HG02885 (cell line): ENCODE measurements around the gene HIVEP1.
"Not testable (repeated sequence)": the region's sequence is repeated elsewhere in the genome, so short reads cannot be mapped to it uniquely, and the experiment has no call there.

Source experiments
- ATAC-seq: cut with Tn5 transposase; IDR thresholded peaks from one replicate; pipeline ENCODE4 v1.9.1; 2021; ENCODE audit warnings: mild to moderate bottlenecking; ENCODE audit not compliant: unreplicated experiment, poor library complexity

HIVEP1 gene

GRCh38 chr6:12147557-12148316, 135.6 kb downstream of the HIVEP1 start:
- ATAC-seq: no peak

DNA sequence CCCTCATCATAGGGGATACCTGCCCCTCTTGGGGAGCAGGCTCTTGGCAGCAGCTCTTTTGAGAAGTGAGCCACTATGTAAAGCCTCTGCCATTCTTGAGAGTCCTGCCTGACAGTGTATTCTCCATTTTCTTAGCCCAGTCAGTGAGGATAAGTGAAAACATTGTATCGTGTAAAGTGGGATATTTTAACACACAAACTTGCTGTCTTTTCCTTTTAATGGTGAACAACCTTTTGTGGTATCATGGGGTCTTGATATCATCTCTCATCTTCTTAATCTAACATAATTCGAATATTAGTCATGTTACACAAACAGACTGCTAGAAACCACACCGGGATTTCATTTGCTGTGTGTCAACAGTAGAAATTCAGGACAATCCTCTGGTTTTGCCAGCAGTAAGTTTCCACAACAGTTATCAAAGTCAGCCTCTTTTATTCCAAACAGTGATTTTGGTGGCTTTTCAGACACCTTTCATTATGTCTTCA, 136.2 kb downstream of the HIVEP1 start:
- ATAC-seq: no peak

DNA sequence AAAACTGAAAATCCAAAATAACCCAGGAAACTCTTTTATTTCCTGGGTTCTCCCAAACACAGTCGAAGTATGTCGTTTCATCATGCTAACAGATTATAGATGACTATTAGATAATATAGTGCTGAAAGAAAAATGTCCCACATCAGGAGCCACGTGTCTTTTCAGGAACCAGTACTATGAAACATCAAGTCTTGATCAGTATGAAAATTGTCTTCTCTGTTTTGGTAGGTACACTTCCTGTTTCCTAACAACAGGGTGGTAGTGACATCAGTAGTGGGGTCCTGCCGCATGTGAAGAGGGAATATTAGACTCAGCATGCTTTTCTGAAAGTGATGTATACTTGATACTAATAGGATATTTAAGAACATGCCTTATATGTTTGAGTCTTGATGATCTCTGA, 136.7 kb downstream of the HIVEP1 start:
- no peak for ATAC-seq

- no peak for ATAC-seq
Measured at GRCh38 chr6:12149944-12150510, 137.9 kb downstream of the HIVEP1 start.

DNA sequence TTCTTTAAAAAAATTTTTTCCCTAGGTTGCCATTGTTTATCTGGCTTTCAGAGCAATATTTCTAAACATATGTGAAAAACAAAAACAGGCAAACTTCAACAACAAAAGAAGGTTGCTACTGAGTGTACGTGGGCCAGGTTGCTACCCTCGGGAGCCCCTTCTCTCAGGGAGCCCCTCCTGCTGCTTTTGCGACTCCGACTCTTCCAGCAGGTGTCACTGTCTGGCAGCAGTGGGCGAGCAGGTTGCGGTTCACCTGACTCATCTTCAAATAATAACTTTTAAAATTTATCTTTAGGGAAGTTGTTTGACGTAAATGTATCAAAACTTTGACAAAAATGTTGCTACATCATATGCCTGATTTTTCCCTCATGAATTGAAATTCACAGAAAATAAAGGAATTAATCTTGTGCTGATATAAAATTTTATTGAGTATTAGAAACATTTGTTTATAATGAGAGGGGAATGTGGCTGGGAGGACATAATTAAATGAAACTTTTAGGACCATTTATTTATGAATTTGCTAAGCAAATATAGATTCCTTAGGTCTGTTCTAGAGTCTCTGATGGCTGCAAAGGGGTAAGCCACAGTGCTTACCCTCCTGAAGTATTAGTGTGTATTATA, 138.8 kb downstream of the HIVEP1 start:
- ATAC-seq: no peak

GRCh38 chr6:12151433-12151820, 139.3 kb downstream of the HIVEP1 start:
- ATAC-seq: no peak

GRCh38 chr6:12152023-12152970, 140.2 kb downstream of the HIVEP1 start:
- no peak for ATAC-seq

GRCh38 chr6:12155769-12156168, 143.7 kb downstream of the HIVEP1 start:
- ATAC-seq: not testable (repeated sequence)

- ATAC-seq: no peak
Measured at GRCh38 chr6:12158686-12159415, 146.7 kb downstream of the HIVEP1 start.

DNA sequence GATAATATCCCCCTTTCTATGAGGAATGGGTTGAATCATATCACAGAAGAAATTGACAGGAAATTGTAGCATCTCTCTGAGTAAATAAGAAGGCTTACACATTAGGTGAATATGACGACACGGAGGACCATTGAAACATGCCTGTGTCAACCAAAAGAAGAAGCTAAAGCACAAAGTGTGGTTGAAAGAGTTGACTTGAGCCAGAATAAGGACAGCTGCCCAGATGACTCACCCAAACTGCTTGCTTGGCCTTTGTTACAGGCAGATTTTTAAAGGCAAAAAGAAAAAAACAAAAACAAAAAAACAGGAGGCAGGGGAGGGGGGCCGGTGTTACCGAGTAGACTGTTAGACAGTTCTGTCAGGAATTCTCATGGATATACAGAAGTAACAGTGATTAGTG, 148.2 kb downstream of the HIVEP1 start:
- ATAC-seq: no peak

DNA sequence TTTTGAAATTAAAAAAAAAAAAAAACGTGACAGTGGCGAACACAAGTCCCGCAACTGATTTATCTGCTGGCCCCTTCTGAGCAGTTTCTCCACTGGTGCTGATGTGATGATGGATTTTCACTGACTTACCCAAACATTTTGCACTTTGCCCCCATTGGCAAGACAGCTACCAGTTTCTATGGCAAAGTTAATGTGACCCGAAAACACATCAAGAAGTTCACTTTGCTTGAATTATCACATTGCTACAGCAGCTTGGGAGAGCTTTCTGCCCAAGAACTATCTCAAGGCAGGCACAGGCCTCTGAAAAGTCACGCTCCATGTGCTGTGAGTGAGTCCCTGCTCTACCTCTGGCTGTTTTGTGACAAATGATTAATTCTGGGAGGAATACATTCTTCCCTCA, 150.1 kb downstream of the HIVEP1 start:
- no peak for ATAC-seq

DNA sequence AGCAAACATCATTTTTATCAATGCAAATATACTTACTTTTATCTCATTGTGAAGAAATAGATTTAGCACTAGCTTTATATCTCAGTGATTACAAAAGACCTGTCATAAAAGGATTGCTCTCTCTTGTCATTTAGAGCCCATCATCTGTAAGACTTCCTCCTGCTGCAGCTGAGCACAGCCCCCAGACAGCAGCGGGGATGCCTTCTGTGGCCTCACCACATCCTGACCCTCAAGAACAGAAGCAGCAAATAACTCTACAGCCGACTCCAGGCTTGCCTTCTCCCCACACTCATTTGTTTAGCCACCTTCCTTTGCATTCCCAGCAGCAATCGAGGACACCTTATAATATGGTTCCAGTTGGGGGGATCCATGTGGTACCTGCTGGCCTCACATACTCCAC, 151.0 kb downstream of the HIVEP1 start:
- ATAC-seq: no peak

DNA sequence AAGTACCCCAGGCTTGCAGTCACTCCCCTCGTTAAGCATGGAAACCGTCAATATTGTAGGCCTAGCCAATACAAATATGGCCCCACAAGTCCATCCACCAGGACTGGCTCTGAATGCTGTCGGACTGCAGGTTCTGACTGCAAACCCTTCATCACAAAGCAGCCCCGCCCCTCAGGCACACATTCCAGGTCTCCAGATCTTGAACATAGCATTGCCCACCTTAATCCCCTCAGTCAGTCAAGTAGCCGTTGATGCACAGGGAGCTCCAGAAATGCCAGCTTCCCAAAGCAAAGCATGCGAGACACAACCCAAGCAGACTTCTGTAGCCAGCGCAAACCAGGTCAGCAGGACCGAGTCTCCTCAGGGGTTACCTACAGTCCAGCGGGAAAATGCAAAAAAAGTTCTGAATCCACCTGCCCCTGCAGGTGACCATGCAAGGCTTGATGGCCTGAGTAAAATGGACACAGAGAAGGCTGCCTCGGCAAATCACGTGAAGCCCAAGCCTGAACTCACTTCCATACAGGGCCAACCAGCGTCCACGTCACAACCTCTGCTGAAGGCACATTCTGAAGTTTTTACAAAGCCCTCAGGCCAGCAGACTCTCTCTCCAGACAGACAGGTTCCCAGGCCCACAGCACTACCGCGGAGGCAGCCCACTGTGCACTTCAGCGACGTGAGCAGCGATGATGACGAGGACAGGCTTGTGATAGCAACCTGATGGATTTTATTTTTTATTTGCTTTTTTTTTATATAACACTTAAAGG, 151.8 kb downstream of the HIVEP1 start:
- no peak for ATAC-seq

DNA sequence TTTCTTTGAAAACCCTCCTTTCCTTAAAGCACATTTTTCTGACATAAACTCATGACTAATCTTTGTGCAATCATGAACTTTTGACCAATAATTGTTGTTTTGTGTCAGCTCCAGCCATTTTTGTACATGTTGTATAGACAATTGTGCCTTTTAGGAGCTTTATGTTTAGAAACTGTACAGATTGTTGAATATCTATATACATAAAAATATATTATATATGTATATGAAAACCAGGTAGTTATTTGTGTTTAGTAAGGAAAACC, 152.3 kb downstream of the HIVEP1 start:
- no peak for ATAC-seq

GRCh38 chr6:12165297-12165696, 153.2 kb downstream of the HIVEP1 start:
- ATAC-seq: no peak

DNA sequence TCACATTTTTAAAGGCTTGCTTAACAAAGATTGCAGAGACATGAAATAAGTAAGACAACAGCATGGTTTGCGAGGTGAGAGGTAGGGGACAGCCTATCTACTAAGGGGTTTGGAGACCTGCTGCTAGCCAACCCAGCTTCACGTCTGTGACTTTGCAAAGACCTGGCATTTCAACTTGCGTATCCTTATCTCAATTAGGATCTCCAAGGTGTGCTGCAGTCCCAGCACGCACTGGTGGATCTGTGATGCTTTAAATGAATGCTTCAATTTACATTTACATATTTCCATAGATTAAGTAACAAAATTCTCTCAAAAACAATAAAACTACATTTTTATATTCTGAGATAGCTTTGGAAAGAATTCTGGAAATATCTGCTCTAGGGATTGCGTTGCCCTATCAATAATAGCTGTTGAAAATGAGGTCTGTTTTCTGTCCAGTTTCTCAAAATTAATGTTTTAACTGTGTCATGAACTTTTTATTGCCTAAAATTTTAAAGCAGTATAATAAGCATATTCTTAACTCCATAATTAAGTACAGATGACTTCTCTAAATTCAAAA, 153.7 kb downstream of the HIVEP1 start:
- no peak for ATAC-seq

- no peak for ATAC-seq
Measured at GRCh38 chr6:12169377-12169776, 157.3 kb downstream of the HIVEP1 start.

GRCh38 chr6:12170351-12171092, 158.4 kb downstream of the HIVEP1 start:
- ATAC-seq: no peak
